HG03457 (cell line): ENCODE data around the gene EYA2.

Source experiments
- ATAC-seq: cut with Tn5 transposase; IDR thresholded peaks from one replicate; pipeline ENCODE4 v1.9.1; 2021; ENCODE audit warnings: moderate number of reproducible peaks; ENCODE audit not compliant: unreplicated experiment

Gene EYA2

DNA sequence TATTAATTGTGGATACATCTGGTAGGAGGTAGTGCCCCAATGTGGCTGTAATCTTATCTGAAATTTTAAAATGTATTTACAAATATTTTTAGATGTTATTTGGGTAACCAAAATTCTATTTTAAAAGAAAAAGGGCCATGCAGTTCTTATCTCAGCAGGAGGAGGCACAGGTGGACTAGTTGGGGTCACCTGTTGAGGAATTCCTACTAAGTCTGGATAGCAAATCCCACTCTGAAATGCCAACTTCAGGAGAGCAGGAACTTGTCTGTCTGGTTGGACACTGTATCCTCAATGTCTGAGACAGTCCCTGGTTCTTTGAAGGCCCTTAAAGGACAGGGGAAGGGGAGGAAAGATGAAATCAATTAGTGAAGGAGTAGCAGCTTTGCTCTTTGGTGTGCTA lies 82.6 kb downstream of the EYA2 start:
- ATAC-seq = no peak

DNA sequence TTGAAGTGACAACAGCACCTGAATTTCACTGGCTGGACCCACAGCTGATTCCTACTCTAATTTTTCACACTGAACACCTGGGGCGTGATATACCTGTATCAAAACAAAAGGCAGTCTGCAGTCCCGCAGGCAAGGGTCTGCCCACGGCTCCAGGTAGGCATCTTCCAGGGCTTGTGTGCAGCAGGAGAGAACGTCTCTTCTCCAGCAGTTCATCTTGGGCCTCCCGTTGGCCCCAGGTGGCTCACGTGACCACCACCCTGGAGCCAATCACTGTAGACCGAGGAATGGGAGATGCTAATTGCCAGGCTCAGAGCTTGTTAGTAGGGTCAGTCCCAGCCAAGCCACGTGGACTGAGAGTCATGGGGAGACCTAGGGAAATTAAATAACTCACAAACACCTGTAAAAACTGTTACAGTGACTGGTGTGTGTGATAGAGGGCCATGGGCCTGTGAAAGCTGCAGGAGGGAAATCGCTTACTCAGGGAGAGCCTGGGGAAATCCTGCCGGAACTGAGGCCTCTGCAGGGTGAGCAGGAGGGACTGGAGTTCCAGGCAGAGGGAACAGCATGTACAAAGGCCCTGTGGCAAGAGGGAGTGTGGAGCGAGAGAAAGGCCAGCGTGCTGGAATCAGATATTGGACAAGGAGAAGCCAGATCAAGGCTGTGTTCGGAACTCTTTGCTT lies 83.4 kb downstream of the EYA2 start:
- ATAC-seq = no peak

DNA sequence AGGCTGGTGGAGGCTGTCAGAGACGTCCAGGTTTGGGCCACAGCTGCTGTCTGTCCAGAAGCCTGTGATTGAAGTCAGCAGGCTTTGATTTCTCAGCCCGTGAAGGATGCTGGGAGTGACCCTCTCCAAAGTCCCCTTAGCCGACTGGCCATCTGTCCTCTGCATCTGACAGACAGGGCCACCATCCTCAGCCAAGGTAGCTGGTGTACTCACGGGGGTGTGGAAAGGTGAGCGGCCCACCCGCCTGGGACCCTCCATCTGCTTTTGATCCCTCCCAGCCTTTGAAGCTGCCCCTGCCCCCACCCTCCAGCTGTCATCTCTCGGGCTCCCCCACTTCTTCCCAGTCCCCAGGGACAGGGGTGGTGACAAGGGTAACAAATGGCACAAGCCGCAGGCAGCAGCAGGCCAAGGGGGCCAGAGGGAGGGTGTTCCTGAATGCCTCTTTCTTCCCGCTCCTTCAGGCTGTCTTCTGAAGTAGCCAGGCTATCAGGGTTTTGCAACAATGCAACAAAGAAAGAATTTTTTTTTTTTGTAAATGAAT lies 84.4 kb downstream of the EYA2 start:
- no peak for ATAC-seq

DNA sequence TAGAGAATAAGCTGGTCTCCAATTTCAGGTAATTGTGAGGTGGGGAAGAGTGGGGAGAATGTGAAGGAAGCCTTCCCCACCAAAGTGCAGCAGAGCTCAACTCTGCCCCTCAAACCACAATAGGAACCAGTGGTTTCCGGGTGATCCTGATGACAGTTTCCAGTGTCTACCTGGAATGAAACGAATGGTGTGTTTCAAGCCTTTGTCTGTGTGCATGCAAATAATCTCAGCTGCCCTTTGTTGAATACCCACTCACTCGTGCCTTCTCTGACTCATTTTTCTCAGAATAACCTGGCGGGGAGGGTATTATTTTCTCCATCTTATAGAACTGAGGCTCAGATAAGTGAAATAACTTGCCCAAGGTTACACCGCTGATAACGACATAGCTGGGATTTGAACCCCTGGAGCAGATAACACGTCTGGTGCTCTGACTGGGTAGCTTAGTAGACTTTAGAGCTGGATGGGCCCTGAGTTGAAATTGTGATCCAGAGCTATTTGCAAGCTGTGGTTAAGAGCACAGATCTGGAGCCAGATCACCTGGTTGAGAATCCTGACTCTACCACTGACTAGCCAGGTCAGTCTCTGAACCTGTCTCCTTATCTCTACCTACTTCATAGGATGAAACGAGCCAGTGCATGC lies 85.1 kb downstream of the EYA2 start:
- no peak for ATAC-seq

GRCh38 chr20:46981184-46981583 lies 86.5 kb downstream of the EYA2 start:
- no peak for ATAC-seq

DNA sequence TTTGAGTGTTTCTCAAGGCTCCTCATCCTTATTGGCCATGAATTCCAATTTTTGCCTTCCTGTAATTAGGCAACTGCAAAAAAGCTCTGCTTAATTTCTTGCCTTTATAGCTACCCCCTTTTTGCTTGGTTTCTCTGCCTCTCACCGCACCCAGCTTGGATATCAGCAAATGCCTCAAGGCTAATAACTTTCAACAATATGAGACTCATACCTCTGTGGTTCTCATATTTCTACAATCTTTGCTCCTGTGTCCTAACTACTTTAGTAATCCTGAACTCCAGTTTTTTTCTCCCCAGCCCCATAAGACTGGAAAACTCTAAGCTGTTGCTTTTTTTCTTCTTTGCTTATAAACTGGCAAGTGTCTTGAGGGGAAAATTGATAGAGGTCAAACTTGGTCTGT lies 88.8 kb downstream of the EYA2 start:
- no peak for ATAC-seq

DNA sequence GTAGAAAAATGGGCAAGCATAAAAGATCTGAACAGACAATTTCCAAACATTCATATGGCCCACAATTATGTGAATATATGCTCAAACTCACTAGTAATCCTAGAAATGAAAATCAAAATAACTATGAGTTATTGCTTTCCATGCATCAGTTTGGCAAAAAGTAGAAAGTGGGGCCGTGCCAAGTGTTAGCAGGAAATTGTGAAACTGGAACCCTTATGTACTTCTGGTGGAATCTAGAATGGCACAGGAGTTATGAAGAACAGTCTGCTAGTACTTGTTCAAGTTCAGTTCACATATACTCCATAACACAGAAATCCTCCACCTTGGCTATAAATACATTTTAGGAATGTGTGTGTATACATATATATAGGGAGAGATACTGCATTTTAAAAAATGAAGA lies 89.8 kb downstream of the EYA2 start:
- no peak for ATAC-seq

GRCh38 chr20:46985250-46985649 lies 90.6 kb downstream of the EYA2 start:
- ATAC-seq = no peak

GRCh38 chr20:46985671-46986070 lies 91.0 kb downstream of the EYA2 start:
- ATAC-seq = no peak

DNA sequence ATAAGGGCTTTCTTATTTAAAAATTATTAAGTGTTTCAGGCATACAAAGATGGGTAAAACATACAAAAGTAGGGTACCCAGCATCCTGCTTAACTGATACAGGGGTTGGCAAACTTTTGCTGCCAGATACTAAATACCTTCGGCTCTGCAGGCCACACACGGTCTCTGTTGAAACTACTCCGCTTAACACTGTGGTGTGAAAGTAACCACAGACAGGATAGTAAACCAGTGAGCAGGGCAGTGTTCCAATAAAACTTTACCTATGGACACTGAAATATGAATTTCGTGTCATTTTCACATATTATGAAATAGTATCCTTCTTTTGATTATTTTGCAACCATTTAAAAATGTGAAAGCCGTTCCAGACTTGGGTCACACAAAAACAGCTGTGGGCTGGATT lies 92.4 kb downstream of the EYA2 start:
- no peak for ATAC-seq

DNA sequence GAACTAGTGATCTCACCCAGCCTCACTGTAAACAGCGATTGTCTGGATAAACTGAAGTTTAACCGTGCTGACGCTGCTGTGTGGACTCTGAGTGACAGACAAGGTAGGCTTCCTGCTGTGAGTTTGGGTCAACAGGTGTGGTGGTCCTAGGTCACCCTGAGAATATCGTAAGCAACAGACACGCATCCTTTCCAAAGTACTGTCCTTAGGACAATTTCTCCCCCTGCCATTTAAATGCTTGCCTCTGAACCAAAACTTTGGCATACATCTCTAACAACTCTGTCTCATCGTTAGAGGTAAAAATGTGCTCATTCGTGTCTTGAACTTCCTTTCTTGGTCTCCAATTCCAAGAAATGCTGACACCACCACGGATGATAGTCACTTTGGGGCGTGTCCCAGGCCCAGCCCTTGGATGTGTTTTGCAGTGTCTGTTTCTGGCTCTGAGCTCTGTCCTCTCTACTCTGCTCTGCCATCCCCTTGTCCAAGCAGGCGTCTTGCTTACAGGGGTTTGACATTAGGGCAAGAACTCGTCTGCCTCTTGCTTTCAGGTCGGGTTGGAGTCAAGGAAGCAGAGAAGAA lies 95.5 kb downstream of the EYA2 start:
- ATAC-seq = no peak

DNA sequence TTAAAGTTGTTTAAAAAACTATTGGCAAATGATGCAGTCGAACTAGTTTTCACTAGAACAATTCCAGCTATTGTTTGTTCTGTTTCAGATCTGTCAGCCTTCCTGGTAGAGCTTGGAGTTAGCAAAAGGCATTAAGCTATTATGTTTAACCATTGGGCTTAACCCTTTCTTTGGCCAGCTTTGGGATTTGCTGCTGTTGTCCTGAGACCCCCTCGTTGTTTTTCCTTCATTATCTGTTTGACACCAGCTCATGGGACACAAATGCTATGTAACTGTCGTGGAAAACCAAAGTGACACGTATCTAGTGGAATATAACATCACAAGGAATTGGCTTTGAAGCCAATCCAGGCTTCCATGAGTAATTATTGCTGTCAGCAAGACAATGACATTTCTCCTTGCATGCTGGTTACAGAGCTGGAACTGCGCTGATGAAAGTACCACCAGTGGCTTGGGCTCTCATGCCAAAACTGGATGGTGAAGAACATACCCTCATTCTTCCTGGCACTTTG lies 96.0 kb downstream of the EYA2 start:
- no peak for ATAC-seq

GRCh38 chr20:46991168-46991567 lies 96.5 kb downstream of the EYA2 start:
- no peak for ATAC-seq

- no peak for ATAC-seq
Measured at GRCh38 chr20:46991880-46992639, 97.4 kb downstream of the EYA2 start.

DNA sequence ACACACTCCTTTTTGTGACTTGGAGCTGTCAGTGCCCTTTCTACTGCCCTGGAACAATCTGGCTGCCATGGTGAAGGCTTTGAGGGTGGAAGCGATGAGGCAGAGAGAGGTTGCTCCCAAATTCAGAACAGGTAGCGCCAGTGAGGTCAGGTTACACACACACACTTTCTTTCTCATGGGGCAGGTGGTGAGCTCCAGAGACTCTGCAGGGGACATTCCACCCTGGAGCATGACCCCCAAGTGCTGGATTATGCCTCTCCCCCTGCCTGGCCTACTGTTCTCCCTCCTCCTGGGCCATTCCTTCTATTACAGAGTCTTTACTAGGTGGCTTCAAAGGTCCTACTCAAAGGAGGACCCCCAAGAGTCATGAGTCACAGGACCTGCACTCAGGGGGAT lies 98.0 kb downstream of the EYA2 start:
- ATAC-seq = no peak

DNA sequence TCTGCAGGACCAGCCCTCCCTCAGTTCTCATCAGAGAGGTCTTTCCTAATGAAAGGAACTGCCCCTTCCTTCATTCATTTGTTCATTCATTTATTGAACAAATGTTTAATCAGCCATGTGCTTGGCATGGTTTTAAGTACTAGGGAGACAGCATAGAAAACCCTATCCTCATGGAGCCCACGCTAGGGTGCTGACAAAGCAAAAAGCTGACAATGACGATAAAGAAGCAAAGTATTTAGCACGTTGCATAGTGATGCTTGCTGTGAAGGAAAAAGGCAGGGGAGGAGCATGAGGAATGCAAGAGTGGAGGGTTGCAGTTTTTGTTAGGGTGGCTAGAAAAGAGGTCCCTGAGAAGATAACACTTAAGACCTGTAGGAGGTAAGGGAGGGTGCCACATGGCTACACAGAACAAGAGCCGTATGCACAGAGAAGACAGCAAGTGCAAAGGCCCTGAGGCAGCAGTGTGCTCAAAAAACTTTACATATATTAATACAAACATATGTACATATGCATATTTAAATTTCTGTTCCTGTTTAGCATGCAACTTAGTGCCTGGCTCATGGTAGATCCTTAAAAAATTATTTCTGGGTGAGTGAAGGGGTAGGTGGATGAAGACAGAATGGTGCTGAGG lies 98.9 kb downstream of the EYA2 start:
- no peak for ATAC-seq

GRCh38 chr20:46994341-46994740 lies 99.7 kb downstream of the EYA2 start:
- peak; percentile 68 for ATAC-seq

- no peak for ATAC-seq
Measured at GRCh38 chr20:46995561-46996142, 101.0 kb downstream of the EYA2 start.

DNA sequence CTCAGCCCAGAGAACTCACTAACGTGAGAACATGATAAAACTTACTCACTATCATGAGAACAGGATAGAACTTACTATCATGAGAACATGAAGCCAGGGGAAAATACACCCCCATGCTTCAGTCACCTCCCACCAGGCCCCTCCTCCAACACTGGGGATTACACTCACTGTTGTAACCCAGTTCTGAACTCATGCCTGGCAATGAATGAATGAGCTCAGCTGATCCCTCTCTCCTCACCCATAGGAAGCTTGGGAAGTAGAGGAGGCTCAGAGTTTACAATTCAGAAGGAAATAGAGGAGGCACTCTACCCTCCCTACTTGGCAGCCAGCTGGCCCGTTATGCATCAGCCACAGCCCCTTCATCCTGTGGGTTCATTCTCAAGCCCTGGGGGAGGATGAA lies 102.5 kb downstream of the EYA2 start:
- ATAC-seq = no peak

DNA sequence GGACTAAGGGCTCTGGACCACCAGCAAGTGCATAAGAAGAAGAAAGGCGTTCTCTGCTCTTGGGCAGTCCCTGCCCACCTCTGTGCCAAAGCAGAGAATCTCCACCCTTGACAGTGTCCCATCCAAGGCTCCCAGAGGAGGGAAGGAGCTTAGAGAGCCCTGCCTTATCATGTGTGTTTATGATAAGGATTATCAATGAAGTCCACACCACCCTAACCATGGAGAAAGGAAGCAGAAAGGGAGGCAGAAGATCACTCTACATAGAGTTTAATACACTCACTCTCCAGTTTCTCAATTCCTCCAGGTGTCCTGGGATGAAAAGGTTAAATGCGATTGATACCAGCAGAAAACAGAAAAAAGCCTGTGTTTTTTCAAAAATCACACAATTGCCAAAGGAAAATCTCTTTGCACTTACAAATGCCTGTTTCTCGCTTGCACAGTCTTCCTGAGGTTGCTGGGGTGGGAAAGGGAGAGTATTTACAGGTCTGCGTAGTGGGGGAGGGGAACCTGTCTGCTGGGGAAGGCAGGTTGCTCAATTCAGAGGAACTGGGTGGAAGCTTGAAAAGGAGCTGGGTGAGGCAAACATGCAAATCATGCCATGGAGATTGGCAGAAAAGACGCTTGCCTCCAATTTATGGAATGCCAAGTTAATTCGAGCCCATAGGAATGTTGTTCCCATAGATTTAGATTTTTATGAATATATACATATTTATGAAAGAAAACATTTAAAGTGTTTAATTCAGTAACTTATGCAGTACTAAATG lies 104.0 kb downstream of the EYA2 start:
- no peak for ATAC-seq
